Stimulated activated CD4-positive, alpha-beta T cell treated with anti-CD3 and anti-CD28 coated beads, Interleukin-1b, Interleukin-23, amount 100 ng/mL, for 24 hours (primary cell): ENCODE results near the gene BRD7.
A peak's percentile ranks its signal among the peaks of the same experiment; 100 is the strongest.

Experiments
- DNase-seq, 4 experiments: peaks; one replicate each; pipeline ENCODE4 v3.0.0-alpha.2; 2020; ENCODE audit warnings: low read depth in 4 of 4, low spot score in 1 of 4

Gene BRD7

DNA sequence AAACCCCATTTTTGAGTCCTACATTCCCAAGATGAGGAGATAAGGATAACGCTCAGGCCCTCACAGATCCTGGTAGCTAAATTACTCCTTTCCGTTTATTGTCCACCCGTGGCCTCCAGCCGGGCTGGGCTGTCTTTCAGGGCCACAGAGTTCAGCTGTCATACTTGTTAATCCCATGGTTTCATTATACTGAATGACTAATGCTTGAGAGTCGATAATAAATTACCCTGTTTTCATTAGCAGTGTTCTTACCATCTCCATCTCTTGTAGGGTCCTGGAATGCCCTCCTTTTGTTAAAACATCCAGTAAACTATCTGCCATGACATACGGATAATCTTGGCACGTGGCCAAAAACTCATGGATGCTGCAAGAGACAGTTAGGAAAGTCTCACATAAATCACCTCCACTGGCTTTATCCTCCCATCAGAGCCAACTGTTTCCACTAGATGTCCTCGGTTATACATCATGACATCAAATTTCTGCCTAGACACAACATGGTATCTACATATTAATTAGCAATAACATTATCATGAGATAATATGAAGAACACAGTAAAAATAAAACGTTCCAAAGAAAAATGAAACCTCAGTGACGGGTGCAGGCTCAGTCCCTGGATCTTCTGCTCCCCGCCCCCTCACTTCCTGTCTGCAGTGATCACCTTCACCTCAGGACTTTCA, 45.3 kb downstream of the BRD7 start:
- DNase-seq: no peak

DNA sequence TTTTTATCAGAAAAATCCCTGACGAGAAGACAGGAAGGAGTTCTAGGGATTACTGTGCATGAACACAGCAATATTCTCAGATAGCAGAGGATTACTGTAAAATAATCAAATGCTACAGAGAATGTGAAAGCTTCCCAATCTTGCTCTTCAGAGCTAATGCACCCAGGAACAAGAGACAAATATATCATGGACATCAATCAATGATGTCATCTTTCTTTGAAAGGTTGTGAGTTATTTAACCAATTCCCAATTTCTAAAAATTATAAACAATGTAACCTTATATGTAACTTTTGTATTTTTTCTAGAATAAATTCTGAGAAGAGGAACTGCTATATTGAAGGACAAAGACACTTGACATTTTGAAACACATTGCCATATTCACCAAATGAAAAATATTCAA, 46.5 kb downstream of the BRD7 start:
- DNase-seq: no peak

DNA sequence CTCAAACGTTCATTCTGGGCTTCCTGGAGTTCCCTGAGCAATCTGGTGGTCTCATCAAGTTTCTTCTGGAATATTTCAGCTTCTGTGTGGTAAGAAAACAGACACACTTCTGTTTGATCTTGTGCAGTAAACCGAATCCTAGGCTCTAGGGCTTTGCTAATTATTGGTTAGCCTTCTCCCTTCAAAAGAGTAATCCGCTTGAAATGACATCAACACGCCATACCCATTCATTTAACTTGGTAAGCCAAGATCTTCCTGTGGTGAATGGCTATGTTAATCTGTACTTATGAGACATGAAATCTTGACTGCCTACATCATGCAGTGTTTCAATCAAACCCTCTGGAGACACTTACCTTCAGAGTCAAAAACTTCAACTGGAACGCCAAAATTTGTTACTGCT, 48.5 kb downstream of the BRD7 start:
- no peak for DNase-seq

DNA sequence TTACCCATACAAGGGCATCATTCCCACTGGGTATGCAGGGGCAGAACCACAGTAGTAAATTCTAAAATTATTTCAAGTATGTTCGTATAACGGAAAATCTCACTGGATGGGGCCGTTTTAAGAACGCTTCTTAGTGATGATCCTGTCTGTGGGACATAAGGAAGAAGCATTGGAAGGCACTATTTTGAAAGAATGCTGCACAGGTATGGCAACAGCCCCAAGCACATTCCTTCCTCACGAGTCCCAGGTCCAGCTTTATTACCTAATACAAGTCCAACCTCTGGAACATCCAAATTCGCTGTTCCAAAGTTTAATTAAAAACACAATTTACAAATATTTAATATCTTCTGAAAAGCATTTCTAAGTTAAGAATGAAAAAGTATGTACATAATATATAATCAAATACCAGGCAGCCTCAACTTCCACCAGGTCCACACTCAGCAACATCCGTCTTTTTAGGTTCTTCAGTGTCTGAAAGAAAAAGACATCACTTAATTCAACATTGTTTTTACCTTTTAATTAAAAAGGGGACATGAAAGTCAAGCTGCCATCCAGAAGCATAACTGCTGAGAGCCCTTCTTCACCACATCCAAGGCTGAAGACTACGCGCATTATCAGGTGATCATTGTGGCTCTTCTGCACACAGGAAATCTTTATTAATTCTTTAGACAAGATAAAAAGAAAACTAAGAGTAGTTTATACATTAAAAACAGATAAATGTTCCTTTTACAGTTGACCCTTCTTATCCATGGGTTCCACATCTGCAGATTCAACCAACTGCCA, 49.8 kb downstream of the BRD7 start:
- DNase-seq: no peak

DNA sequence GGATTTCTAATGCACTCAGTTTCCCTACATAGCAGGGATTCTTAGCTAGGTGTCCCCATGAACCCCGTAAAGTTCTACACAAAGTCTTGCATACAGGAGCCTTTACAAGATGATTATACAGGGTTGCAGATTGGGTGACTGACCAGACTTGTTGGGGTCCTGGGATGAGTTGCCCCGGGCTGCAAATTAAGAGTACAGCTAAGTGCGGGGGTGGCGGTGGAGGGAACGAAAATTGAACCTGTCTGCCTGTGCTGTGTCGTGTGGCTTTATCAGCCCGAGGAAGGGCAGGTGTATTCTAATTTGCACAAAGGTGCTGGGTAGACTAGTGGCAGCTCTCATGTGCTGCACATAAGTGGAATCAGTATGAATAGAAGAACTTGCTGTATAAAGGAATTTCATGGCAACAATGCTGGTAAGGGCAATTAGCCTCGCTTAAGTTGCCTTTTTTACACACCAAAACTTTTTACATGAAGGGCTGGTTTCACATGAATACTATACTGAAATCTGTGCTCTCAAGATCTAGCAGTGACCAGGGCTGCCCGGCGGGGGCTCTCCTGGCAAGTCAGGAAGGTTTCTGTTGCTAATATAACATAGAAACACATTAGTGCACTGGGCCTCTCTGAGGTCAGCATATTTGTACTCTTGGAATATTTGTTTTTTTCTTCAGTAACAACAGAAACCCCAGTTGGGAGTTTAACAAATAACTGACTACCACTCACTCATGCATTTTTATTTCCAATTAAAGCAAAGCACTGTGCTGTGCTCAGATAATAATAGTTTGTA, 51.7 kb downstream of the BRD7 start:
- DNase-seq: no peak

DNA sequence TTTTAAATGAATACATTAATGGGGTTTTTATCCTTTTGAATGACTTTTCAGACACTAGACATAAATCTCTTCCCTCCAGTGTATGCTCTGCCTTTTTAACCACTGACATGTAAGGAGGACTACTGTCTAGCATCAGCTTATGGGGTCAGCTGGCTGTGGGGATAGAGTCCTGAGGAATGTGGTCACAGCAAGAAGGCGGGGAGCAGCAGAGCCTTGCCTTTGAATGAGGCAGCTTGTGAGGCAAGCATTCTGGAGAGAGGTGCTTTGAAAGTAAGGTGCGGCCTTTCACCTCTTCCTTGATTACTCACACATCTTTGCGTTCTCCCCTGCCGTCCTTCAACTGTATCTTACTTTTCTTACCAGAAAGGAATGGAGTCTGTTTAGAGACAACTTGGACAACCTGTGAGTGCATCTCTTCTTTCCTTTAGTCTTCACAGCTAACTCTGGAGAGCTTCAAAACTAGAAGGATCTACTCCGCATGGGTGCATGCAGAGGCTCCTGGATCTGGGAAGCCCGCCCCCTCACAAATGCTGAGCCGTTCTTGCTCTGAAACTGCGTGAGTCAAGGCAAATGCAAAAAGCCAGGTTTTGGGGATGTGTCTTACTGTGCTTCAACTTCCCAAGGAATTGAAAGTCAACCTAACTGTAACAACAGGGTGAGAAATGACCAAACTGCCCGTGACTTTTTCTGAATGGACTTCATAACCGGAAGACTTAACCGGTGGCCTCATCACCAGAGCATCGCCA, 52.5 kb downstream of the BRD7 start:
- no peak for DNase-seq

DNA sequence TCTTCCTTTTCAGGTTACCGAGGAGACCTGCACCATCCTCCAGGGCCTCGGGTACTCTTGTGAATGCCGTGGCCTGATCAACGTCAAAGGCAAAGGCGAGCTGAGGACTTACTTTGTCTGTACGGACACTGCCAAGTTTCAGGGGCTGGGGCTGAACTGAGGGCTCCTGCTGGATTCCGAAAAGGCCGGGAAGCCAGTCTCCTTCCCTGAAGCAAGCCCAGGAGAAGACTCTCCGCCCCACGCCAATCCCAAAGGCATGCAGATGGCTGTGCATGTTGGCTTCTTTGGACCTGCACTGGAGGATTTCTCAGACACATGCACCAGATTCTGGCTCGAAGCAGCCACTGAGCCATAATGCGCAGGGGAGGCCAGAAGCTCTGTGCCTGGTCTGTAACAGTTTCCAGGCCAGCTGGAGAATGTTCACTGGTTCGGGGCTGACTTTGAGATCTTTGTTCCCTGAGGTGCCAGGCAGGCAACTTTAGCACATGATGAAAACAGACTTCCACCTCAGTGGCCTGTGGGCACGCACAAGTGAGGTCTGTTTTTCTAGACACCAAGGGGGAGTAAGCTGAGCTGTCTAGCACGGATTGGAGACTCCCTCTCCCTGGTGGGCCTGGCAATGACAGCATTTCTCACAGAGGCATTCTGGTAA, 53.3 kb downstream of the BRD7 start:
- DNase-seq: no peak

DNA sequence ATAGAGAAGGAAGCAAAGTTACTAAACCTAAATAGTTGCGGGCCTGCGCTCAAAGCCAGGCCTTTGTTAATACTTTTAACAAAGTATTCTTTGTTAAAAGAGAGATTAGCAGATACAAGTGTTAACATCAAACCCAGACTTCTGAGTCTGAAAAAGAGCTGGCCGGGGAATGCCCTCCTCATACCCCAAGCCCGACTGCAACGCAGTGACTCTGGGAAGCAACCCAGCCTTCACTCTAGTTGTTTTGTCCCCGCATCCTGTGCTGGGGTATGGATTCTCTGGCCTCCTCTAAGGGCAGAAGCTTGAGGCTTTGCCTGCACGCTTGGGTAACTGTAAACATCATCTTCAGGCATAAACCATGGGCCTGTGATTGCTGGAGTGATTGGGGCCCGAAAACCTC, 54.1 kb downstream of the BRD7 start:
- no peak for DNase-seq

DNA sequence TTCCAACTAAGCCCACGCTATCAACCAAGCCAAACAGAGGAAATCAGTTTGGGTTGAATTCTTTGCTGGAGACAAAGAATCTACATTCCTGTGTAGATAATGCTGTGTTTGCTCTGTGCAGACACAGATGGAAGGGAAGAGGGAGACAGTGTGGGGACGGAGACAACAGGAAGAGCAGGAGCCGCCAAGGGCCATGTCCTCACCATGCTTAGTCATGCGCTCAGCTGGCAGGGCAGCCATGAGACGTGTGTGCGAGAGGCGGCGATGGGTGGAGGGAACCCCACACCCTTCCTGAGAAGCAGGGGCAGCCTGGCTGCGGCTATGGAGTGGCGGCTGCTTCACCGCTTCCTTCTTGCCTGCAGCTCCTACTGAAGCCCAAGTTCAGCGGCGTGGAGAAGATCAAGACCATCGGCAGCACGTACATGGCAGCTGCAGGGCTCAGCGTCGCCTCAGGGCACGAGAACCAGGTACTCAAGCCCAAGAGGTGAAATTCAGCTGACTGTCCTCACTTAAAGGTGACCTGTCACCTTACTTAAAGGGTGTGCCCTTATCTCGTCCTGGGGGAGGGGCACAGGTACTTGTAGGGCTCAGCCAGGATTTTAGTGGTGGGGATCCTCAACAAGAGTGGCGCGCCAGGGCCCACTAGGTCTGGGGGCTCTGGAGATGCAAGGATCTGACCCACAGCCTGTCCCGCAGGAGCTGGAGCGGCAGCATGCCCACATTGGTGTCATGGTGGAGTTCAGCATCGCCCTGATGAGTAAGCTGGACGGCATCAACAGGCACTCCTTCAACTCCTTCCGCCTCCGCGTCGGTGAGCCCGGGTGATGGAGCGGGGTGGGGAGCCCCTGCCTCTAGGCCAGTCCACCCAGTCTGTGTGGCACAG, 55.0 kb downstream of the BRD7 start:
- peak in 2 of 4 experiments; percentile 22 to 25 for DNase-seq

DNA sequence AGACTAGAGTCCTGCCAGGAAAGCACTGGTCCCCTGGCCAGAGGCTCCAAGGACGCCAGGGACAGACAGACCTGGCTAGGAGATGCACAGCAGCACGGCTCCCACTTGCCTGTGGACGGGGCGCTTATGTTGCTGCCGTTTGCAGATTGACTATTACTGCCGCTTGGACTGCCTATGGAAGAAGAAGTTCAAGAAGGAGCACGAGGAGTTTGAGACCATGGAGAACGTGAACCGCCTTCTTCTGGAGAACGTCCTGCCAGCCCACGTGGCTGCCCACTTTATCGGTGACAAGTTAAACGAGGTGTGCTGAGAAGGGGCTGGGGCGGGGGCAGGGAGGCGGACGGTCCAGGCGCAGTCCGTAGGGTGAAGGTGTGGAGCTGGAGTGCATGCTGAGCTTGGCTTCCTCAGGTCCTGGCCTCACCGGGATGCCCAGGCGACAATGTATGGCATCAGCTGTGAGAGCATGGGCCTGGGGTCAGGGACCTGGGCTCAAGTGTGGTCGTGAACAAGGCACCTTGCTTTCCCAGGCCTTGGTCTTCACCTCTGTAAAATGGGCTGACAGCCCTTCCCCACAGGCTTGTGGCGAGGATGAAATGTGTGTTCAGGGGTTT, 56.8 kb downstream of the BRD7 start:
- no peak for DNase-seq

DNA sequence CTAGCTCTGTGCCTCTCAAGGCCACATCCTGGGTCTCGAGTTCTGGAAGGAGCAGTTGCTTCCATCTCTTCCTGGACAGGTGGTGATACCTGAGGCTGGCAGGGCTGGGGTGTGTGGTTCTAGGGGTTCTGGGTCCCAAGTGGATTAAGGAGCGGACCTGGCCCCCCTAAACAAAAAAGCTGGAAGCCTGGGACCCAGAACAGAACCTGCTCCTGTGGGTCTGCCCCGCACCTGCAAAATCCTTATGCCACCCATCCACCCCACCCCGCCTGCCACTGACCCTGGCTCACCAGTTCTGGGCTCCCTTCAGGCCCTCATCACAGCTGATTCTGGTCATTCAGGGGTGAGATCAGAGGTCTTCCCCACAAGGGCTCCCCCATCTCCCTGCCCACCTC, 57.7 kb downstream of the BRD7 start:
- DNase-seq: no peak

DNA sequence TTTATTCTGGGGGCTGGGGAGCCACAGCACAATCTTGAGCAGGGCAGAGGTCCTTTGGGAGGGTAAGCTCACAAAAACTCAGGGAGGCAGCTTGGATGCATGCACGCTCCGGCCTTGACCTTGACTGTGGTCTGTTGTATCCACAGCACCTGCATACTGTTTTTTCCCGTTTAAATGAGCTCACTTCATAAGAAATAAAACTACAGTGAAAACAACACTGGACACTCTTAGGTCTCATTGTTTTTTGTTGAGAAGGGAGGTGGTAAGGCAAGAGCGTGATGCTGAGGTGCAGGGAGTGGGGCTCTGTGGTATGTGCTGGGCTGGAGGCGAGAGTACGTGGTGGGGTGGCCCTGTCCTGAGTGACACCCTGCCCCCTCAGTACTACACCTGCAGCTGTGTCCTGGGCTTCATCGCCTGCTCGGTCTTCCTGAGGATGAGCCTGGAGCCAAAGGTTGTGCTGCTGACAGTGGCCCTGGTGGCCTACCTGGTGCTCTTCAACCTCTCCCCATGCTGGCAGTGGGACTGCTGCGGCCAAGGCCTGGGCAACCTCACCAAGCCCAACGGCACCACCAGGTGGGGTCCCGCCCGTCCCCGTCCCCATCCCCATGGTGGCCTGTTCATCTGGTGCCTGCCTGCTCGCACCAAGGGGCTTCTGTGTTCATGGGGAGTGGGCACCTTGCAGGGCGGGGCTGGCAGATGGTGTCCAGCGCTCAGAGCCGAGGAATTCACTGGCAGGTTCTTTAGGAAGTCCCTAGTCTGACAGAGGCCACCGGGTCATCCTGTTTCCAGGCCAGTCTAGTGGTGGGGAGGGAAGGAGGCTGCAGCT, 58.3 kb downstream of the BRD7 start:
- no peak for DNase-seq

DNA sequence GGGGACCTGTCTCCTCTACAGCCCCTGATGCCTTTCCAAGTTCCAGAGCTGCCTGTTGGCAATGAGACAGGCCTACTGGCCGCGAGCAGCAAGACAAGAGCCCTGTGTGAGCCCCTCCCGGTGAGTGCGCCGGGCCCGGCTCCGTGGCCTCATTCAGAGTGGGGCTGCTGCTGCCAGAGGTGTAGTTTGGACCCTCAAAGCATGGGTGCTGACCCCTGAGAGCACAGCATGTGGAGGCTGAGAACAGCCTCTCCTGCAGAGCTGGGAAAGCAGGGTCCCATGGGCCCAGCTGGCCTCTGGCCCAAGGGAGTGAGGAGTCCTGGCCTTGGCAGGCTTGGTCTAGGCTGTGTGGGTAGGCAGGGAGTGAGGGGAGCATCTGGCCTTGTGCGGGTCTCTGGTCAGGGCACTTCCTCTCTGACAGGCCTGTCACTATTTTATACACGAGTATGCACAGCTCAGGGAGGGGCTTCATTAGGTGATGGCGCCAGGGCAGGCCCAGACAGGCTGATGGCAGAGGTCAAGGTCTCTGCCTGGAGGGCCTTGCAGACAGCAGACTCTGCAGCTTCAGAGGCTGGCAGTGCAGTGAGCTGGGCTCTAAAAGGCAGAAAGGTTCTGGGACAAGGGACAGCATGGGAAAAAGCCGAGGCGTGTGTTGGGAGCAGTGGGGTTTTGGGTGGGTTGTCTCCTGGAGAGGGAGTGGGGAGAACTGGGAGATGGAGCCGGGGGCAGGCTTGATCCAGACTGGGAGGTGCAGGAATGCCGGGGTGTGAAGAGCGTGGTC, 59.1 kb downstream of the BRD7 start:
- no peak for DNase-seq

DNA sequence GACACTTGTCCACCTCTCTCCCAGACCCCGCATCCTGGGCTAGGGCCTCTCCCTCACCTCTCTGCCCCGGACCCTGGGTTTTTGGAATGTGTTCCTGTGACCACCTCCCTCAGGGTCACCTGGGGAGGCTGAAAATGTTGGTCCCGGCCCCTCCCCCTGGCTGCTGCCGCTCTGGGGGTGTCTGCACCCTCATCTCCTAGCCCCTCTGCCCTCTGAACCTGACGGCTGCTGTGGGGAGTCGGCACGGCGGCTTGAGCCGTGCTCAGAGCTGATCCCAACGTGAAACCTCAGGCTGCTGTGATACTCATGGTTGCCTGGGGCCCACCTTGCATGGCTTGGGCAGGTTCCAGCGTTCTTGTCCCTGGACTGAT, 59.6 kb downstream of the BRD7 start:
- DNase-seq: no peak

DNA sequence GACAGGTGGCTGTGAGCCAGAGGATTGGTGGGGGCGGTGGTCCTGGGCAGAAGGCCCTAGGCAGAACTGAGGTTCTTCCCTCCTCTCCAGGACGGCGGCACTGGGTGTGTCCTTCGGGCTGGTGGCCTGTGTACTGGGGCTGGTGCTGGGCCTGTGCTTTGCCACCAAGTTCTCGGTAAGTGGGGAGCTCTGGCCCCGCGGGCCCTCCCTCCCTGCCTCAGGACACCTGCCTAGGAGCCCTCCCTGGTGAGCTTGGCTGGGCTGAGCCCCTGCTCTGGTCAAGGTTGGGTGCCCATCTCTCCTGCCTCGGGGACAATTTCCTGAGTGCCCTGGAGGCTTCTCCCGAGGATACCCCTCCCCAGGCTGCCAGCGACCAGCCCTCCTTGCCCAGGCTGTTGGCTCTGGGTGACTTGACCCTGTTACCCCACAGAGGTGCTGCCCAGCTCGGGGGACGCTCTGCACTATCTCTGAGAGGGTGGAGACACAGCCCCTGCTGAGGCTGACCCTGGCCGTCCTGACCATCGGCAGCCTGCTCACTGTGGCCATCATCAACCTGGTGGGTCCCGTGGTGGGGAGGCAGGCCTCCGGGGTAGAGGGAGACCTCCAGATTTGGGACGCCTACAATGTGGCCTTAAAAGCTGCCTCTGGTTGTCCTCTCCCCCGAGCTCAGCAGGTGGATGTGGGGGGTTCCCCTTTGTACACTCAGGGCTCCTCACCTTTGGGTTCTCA, 60.4 kb downstream of the BRD7 start:
- no peak for DNase-seq

DNA sequence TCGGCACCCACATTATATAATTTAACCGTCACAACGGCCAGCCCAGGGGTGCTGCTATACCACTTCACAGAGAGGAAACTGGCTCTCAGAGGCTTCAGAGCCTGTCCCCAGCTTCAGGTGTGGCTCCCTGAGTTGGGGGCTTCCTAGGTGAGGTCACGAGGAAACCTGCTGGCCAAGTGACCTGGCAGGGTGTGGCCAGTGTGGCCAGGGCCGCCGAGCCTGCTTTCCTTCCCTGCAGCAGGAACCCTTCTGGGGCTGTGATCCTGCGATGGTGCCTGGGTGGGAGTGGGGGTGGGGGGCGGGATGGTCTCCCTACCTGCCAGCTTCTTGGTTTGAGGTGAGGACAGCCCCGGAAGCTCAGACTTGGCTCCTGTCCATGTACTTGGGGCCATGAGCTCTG, 62.5 kb downstream of the BRD7 start:
- DNase-seq: no peak

DNA sequence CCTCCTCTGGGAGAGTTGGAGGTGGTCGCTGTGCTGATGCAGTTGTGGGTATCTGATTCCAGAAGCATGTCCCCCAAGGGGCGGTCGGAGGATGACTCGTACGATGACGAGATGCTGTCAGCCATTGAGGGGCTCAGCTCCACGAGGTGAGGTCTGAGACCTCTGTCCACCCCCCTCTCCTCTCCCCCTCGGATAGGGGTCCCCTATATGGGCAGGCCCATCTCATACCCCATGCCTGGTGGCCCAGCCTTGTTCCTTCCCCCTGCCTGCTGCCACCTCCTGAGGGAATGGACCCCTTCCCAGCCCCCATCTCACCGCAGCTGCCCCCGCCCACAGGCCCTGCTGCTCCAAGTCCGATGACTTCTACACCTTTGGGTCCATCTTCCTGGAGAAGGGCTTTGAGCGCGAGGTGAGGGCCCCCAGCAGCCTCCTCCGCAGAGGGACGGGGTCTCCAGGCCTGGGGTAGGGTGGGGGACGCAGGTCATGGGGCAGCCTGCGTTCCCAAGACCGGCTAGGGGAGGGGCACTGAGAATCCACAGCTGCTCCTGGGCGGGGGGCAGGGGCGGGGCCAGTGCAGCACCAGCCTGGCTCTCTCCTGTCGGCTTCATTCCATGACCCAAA, 63.2 kb downstream of the BRD7 start:
- no peak for DNase-seq
